Sigmoid colon (tissue), 7 donors: Measurements from ENCODE around the gene SOCS7. TPM values are rescaled to one million over a fixed set of nuclear protein-coding genes. Genes with fewer than 3 reads are reported as not detected.

Experiments
- DNase-seq: peaks from one replicate; pipeline ENCODE4 v3.0.0-alpha.2; 2019
- H3K27ac ChIP-seq, 4 donors: fragments of 200-600 bp; sonication (generic); one replicate each; pipeline ENCODE4 v1.5.1; 2016 to 2019; ENCODE audit warnings: mild to moderate bottlenecking in 1 of 4
- H3K27me3 ChIP-seq, 3 donors: fragments of 200-600 bp; sonication (generic); one replicate each; pipeline ENCODE4 v1.5.1; 2019; ENCODE audit warnings: mild to moderate bottlenecking in 1 of 3
- H3K36me3 ChIP-seq, 4 donors: fragments of 200-600 bp; sonication (generic); one replicate each; pipeline ENCODE4 v1.5.1; 2016 to 2019
- H3K4me1 ChIP-seq, 4 donors: fragments of 200-600 bp; sonication (generic); one replicate each; pipeline ENCODE4 v1.5.1; 2017 to 2019
- H3K4me3 ChIP-seq, 4 donors: fragments of 200-600 bp; sonication (generic); one replicate each; pipeline ENCODE4 v1.5.1; 2017 to 2019; ENCODE audit warnings: mild to moderate bottlenecking in 2 of 4, moderate library complexity in 1 of 4
- H3K9me3 ChIP-seq, 4 donors: fragments of 200-600 bp in 3 of 4; sonication (generic) in 3 of 4; one replicate each; pipeline versions ENCODE4 v1.5.1 to v1.6.1; 2013 to 2019
- EP300 ChIP-seq, 4 donors: sonication (generic); formaldehyde crosslinking; IDR thresholded peaks; one replicate each; pipeline ENCODE4 v1.6.1; 2017; ENCODE audit warnings: antibody characterized with exemption in 4 of 4
- POLR2A ChIP-seq, 2 donors: fragments of 450-650 bp; IDR thresholded peaks; one replicate each; pipeline ENCODE4 v1.6.1; 2016; ENCODE audit warnings: antibody characterized with exemption in 2 of 2, mild to moderate bottlenecking in 2 of 2, moderate library complexity in 2 of 2
- POLR2AphosphoS5 ChIP-seq, 4 donors: sonication (generic); formaldehyde crosslinking; IDR thresholded peaks; one replicate each; pipeline ENCODE4 v1.6.1; 2017; ENCODE audit warnings: antibody characterized with exemption in 4 of 4
- WGBS, 2 donors: extraction: QIAGEN DNeasy Blood & Tissue Kit; methylation state at CpG; one replicate each; pipeline ENCODE4 v1.1.7; 2013; 5-methylcytosine and 5-hydroxymethylcytosine counted together
- intact Hi-C: fragments of 100-400 bp; cut with DNase I; formaldehyde crosslinking; loops from one replicate; pipeline ENCODE4 v1.15.1; 2023
- polyA plus RNA-seq, 3 donors: library from polyadenylated mRNA; stranded (reverse); fragments of 200-250 nt; gene quantifications; one replicate each; pipeline ENCODE4 v1.2.3, GENCODE V29; 2013
- total RNA-seq, 4 donors: library from RNA; depleted of rRNA; stranded (reverse); fragments of >200 nt; gene quantifications; one replicate each; pipeline ENCODE4 v1.1.0, GENCODE V29; 2016
- TF ChIP-seq, protein P1 (sequence below), 4 experiments: fragments of 450-650 bp in 3 of 4; fragments of 200-600 bp in 1 of 4; IDR thresholded peaks; one replicate each; pipeline ENCODE4 v1.5.1; 2016 to 2019; ENCODE audit warnings: antibody characterized with exemption in 4 of 4, mild to moderate bottlenecking in 3 of 4, moderate library complexity in 2 of 4
- donor health status: healthy with polysubstance abuse.
- donor health status: Bipolar disorder and iron deficiency.
- donor health status: healthy.

Gene SOCS7
- total and polyA plus RNA-seq, 7 donors = 1.2 to 20.2 (median 13.9) TPM

DNA sequence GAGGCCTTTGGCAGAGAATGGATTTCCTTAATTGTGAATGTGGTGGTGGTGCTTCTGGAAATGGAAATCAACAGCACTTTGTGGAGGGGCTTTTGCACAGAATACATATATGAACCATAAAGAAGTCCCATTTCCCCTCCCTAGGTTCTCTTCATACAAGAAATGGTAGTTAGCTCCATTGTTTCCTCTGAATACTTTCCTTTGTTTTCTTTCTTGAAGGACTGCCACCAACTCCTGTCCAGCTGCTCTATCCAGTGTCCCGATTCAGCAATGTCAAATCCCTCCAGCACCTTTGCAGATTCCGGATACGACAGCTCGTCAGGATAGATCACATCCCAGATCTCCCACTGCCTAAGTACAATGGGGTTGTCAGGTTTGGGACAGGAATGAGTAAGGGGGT, 43.4 kb downstream of the SOCS7 start:
- Histone ChIP-seq H3K27ac (no peak overlapping the region), H3K9me3 (no peaks in the 10 kb centered on the region), H3K27me3 (no peaks in the 10 kb centered on the region), H3K36me3 (peaks cover 19 to 57% (median 40%) of the 10 kb centered on the region in 4 donors), H3K4me1 (no peaks in the 10 kb centered on the region), H3K4me3 (no peak overlapping the region)
- TF ChIP-seq POLR2AphosphoS5 (IDR thresholded peaks at IDR 0.05) (no peak), POLR2A (IDR thresholded peaks at IDR 0.05) (no peak), EP300 (IDR thresholded peaks at IDR 0.05) (no peak)
- TF ChIP-seq, protein P1, sequence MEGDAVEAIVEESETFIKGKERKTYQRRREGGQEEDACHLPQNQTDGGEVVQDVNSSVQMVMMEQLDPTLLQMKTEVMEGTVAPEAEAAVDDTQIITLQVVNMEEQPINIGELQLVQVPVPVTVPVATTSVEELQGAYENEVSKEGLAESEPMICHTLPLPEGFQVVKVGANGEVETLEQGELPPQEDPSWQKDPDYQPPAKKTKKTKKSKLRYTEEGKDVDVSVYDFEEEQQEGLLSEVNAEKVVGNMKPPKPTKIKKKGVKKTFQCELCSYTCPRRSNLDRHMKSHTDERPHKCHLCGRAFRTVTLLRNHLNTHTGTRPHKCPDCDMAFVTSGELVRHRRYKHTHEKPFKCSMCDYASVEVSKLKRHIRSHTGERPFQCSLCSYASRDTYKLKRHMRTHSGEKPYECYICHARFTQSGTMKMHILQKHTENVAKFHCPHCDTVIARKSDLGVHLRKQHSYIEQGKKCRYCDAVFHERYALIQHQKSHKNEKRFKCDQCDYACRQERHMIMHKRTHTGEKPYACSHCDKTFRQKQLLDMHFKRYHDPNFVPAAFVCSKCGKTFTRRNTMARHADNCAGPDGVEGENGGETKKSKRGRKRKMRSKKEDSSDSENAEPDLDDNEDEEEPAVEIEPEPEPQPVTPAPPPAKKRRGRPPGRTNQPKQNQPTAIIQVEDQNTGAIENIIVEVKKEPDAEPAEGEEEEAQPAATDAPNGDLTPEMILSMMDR (IDR thresholded peaks at IDR 0.05) = no peak
- intact Hi-C loops = no loop called here
- no peak for DNase-seq
- WGBS, 2 donors = 96% methylated on average over 4 of the region's 4 CpGs

DNA sequence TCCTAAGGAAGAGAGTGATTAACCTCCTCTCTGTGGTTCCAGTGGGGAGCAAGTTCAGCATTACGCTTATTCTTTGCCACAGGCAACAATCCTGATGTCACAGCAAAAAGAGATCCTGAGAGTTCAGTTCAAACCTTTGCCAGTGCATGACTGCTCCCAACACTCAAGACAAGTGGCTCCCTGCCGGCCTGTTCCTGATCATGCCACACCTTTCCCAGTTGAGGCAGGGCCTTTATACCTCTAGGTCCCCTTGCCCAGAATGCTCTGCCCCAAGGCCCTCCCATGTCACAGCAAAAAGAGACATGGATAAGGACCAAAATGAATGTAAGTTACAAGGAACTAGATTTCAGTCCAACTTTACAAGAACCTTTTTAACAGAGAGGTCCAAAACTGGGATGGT, 45.6 kb downstream of the SOCS7 start:
- peaks cover 32 to 79% (median 52%) of the 10 kb centered on the region in 4 donors for H3K36me3 ChIP-seq
- intact Hi-C loops = no loop called here
- no peak overlapping the region for H3K4me3 ChIP-seq
- no peaks in the 10 kb centered on the region for H3K9me3 ChIP-seq
- WGBS, 2 donors = 90 to 97% methylated on average over 2 of the region's 2 CpGs
- TF ChIP-seq EP300 (IDR thresholded peaks at IDR 0.05) (no peak), POLR2AphosphoS5 (IDR thresholded peaks at IDR 0.05) (no peak), POLR2A (IDR thresholded peaks at IDR 0.05) (no peak)
- TF ChIP-seq, protein P1 (IDR thresholded peaks at IDR 0.05) = no peak
- H3K27me3 ChIP-seq = no peaks in the 10 kb centered on the region
- H3K27ac ChIP-seq = no peak overlapping the region
- no peak for DNase-seq
- H3K4me1 ChIP-seq = no peaks in the 10 kb centered on the region

DNA sequence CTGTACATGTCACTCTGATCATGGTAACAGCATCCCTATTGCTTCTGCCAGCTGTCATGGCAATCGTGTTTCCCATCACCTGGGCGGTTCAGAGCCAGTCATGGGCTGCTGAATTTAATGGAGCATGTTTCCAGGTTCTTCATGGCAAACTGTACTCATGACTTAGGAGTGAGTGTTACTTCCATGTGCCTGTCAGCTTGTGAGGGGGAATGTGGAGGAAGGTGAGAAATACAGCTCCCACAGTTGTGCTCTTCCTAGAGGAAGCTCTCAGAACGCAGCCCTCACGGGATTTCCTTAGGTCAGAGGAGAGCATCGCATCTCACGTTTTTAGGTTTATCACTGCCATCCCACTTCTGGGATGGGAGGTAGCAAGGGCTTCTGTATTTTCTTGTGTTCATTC, 48.6 kb downstream of the SOCS7 start:
- Histone ChIP-seq H3K9me3 (no peaks in the 10 kb centered on the region), H3K27me3 (no peaks in the 10 kb centered on the region), H3K4me3 (no peak overlapping the region), H3K27ac (no peak overlapping the region), H3K36me3 (peaks cover 29 to 72% (median 43%) of the 10 kb centered on the region in 4 donors), H3K4me1 (peaks cover 0 to 23% (median 7%) of the 10 kb centered on the region in 4 donors)
- TF ChIP-seq EP300 (IDR thresholded peaks at IDR 0.05) (no peak), POLR2A (IDR thresholded peaks at IDR 0.05) (no peak), POLR2AphosphoS5 (IDR thresholded peaks at IDR 0.05) (no peak)
- TF ChIP-seq, protein P1 (IDR thresholded peaks at IDR 0.05) = no peak
- intact Hi-C loops = no loop called here
- 91% methylated on average over 6 of the region's 6 CpGs for WGBS, 2 donors
- no peak for DNase-seq

DNA sequence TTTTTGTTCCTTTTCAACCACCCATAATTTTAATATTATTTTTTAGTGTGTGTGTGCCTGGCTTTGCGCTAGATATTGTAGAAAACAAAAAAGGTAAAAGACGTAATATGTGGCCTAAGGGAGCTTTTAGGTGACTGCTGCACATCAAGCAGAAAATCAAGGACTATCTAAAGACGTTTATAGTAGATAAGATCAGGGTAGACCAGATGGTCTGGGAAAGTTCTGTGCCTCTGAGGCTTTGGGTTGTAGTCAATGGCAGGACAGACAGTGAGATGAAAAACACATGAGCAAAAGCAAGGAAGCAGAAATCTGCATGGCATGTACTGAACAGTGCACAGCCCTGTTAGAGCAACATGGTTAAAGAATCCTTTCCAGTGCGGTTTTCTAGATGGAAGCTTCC, 49.8 kb downstream of the SOCS7 start:
- WGBS, 2 donors = 85 to 91% methylated on average over 4 of the region's 4 CpGs
- no peak overlapping the region for H3K27ac ChIP-seq

More for the DNA sequence above, 49.8 kb downstream of the SOCS7 start:
- no peak overlapping the region for H3K4me3 ChIP-seq
- DNase-seq = no peak
- peaks cover 20 to 60% (median 34%) of the 10 kb centered on the region in 4 donors for H3K36me3 ChIP-seq
- no peak for TF ChIP-seq POLR2A (IDR thresholded peaks at IDR 0.05)
- TF ChIP-seq POLR2AphosphoS5 (IDR thresholded peaks at IDR 0.05) = no peak
- TF ChIP-seq, protein P1 (IDR thresholded peaks at IDR 0.05) = no peak
- no peak for TF ChIP-seq EP300 (IDR thresholded peaks at IDR 0.05)
- H3K27me3 ChIP-seq = no peaks in the 10 kb centered on the region
- no peaks in the 10 kb centered on the region for H3K9me3 ChIP-seq
- intact Hi-C loops = no loop called here
- H3K4me1 ChIP-seq = peaks cover 0 to 26% (median 9%) of the 10 kb centered on the region in 4 donors
